Colonic mucosa (tissue), 4 donors: ENCODE measurements around the gene GMPR. TPM values are rescaled to one million over a fixed set of nuclear protein-coding genes. Genes with fewer than 3 reads are reported as not detected.

Experiments
- DNase-seq: peaks from one replicate; pipeline ENCODE4 v3.0.0-alpha.2; 2020
- H3K27ac ChIP-seq: fragments of 200-600 bp; one replicate; pipeline ENCODE4 v1.8.0; 2021
- H3K27me3 ChIP-seq: fragments of 200-600 bp; one replicate; pipeline ENCODE4 v1.8.0; 2021
- H3K36me3 ChIP-seq: fragments of 200-600 bp; one replicate; pipeline ENCODE4 v1.8.0; 2021
- H3K4me1 ChIP-seq: fragments of 200-600 bp; one replicate; pipeline ENCODE4 v1.8.0; 2021; ENCODE audit warnings: mild to moderate bottlenecking
- H3K4me3 ChIP-seq: fragments of 200-600 bp; one replicate; pipeline ENCODE4 v1.8.0; 2021
- H3K9ac ChIP-seq, 2 donors: one replicate each; pipeline ENCODE4 v1.7.0; 2013; ENCODE audit warnings: control low read depth in 2 of 2, low read depth in 2 of 2, low read length in 2 of 2
- H3K9me3 ChIP-seq: fragments of 200-600 bp; one replicate; pipeline ENCODE4 v1.8.0; 2021
- CTCF ChIP-seq: fragments of 200-600 bp; IDR thresholded peaks from one replicate; pipeline ENCODE4 v1.8.0; 2022; ENCODE audit warnings: antibody characterized with exemption, mild to moderate bottlenecking
- intact Hi-C: fragments of 100-400 bp; cut with DNase I; formaldehyde crosslinking; loops from one replicate; pipeline ENCODE4 v1.14.1; 2022
- total RNA-seq, 2 donors: library from RNA; stranded (reverse); fragmentation: NEBNext Ultra II Directional in 1 of 2; extraction: Animal tissue kit (Norgen Biotek cat#: 25700) in 1 of 2; gene quantifications; one replicate each; pipeline ENCODE4 v1.2.1, GENCODE V29; 2021
- donor health status: healthy.
- donor health status: DM: no; HTN: no; CAD: no.
- donor health status: DM: no; HTN: no; CAD: no.

Gene GMPR
- total RNA-seq, 2 donors from 2014 or later = 3.4 to 4.7 TPM

- no peak for DNase-seq
Measured at GRCh38 chr6:16299861-16300260, 61.5 kb downstream of the GMPR start.

GRCh38 chr6:16301511-16301910, 63.1 kb downstream of the GMPR start:
- Histone ChIP-seq H3K27me3 (no peaks in the 10 kb centered on the region), H3K9ac (no peak overlapping the region), H3K36me3 (no peaks in the 10 kb centered on the region), H3K9me3 (no peaks in the 10 kb centered on the region), H3K27ac (no peak overlapping the region), H3K4me3 (no peak overlapping the region), H3K4me1 (no peaks in the 10 kb centered on the region)
- TF ChIP-seq CTCF = no peak
- intact Hi-C loops = no loop called here
- no peak for DNase-seq

More at GRCh38 chr6:16299861-16300260, 61.5 kb downstream of the GMPR start:
- no peaks in the 10 kb centered on the region for H3K4me1 ChIP-seq
- H3K27me3 ChIP-seq = no peaks in the 10 kb centered on the region
- no peak for TF ChIP-seq CTCF
- no peaks in the 10 kb centered on the region for H3K36me3 ChIP-seq
- intact Hi-C loops = no loop called here
- H3K27ac ChIP-seq = no peak overlapping the region
- H3K9ac ChIP-seq = no peak overlapping the region
- H3K9me3 ChIP-seq = no peaks in the 10 kb centered on the region
- H3K4me3 ChIP-seq = no peak overlapping the region

- no peak overlapping the region for H3K4me3 ChIP-seq
- H3K9ac ChIP-seq = no peak overlapping the region
- intact Hi-C loops = no loop called here
- no peaks in the 10 kb centered on the region for H3K9me3 ChIP-seq
- DNase-seq = no peak
- no peaks in the 10 kb centered on the region for H3K27me3 ChIP-seq
- no peaks in the 10 kb centered on the region for H3K36me3 ChIP-seq
- no peak for TF ChIP-seq CTCF
- no peaks in the 10 kb centered on the region for H3K4me1 ChIP-seq
- H3K27ac ChIP-seq = no peak overlapping the region
Measured at GRCh38 chr6:16302721-16303552, 64.5 kb downstream of the GMPR start.

GRCh38 chr6:16305246-16305725, 66.9 kb downstream of the GMPR start:
- H3K27ac ChIP-seq = no peak overlapping the region
- no peaks in the 10 kb centered on the region for H3K9me3 ChIP-seq
- no peak overlapping the region for H3K9ac ChIP-seq
- no peaks in the 10 kb centered on the region for H3K27me3 ChIP-seq
- H3K36me3 ChIP-seq = no peaks in the 10 kb centered on the region
- H3K4me3 ChIP-seq = no peak overlapping the region
- no peak for DNase-seq
- TF ChIP-seq CTCF = no peak
- intact Hi-C loops = no loop called here
- H3K4me1 ChIP-seq = no peaks in the 10 kb centered on the region

- no peak for DNase-seq
Measured at GRCh38 chr6:16305788-16306187, 67.4 kb downstream of the GMPR start.

More at GRCh38 chr6:16305788-16306187, 67.4 kb downstream of the GMPR start:
- H3K9ac ChIP-seq = peak overlapping the region in 1 of 2 donors; percentile 1
- H3K4me3 ChIP-seq = no peak overlapping the region
- H3K27ac ChIP-seq = no peak overlapping the region
- TF ChIP-seq CTCF = no peak
- no peaks in the 10 kb centered on the region for H3K9me3 ChIP-seq
- H3K36me3 ChIP-seq = no peaks in the 10 kb centered on the region
- intact Hi-C loops = no loop called here
- H3K27me3 ChIP-seq = no peaks in the 10 kb centered on the region
- H3K4me1 ChIP-seq = no peaks in the 10 kb centered on the region
